Thyroid gland (tissue), 4 donors: ENCODE data around the gene MYO1D. TPM values are rescaled to one million over a fixed set of nuclear protein-coding genes. Genes with fewer than 3 reads are reported as not detected.
A peak's percentile ranks its signal among the peaks of the same experiment; 100 is the strongest.

ENCODE experiments used
- DNase-seq, 2 donors: peaks; one replicate each; pipeline ENCODE4 v3.0.0-alpha.2; 2019
- H3K27ac ChIP-seq, 3 donors: fragments of 200-600 bp; sonication (generic); 1 replicate in 2 of 3; 2 replicates in 1 of 3; pipeline ENCODE4 v1.5.1; 2016 to 2019; ENCODE audit warnings: mild to moderate bottlenecking in 1 of 3, moderate library complexity in 1 of 3
- H3K27me3 ChIP-seq: fragments of 200-600 bp; sonication (generic); one replicate; pipeline ENCODE4 v1.5.1; 2019
- H3K36me3 ChIP-seq, 2 donors: fragments of 200-600 bp; sonication (generic); one replicate each; pipeline ENCODE4 v1.5.1; 2016 to 2019
- H3K4me1 ChIP-seq, 2 donors: fragments of 200-600 bp; sonication (generic); one replicate each; pipeline ENCODE4 v1.5.1; 2017 to 2019
- H3K4me3 ChIP-seq, 3 donors: fragments of 200-600 bp; sonication (generic); replicated peaks in 1 of 3; 1 replicate in 2 of 3; 2 replicates in 1 of 3; pipeline ENCODE4 v1.5.1; 2016; ENCODE audit warnings: mild to moderate bottlenecking in 1 of 3
- H3K9me3 ChIP-seq: fragments of 200-600 bp; sonication (generic); one replicate; pipeline ENCODE4 v1.5.1; 2017
- CTCF ChIP-seq, 6 experiments: fragments of 200-600 bp in 3 of 6; fragments of 450-650 bp in 3 of 6; sonication (generic) in 3 of 6; IDR thresholded peaks; one replicate each; pipeline ENCODE4 v1.5.1; 2016 to 2019; ENCODE audit warnings: antibody characterized with exemption in 6 of 6, mild to moderate bottlenecking in 2 of 6, inconsistent platforms in 1 of 6, moderate library complexity in 1 of 6
- POLR2A ChIP-seq, 2 donors: fragments of 450-650 bp; IDR thresholded peaks; one replicate each; pipeline ENCODE4 v1.6.1; 2017; ENCODE audit warnings: antibody characterized with exemption in 2 of 2, mild to moderate bottlenecking in 2 of 2, moderate library complexity in 1 of 2
- WGBS, 2 donors: methylation state at CpG; one replicate each; pipeline ENCODE4 v1.1.5; 2017; 5-methylcytosine and 5-hydroxymethylcytosine counted together
- intact Hi-C: fragments of 100-400 bp; cut with DNase I; formaldehyde crosslinking; loops from one replicate; pipeline ENCODE4 v1.15.1; 2023
- total RNA-seq, 4 donors: library from RNA; depleted of rRNA; stranded (reverse); fragments of >200 nt; gene quantifications; one replicate each; pipeline ENCODE4 v1.2.3, GENCODE V29; 2016

The MYO1D gene
- total RNA-seq, 4 donors from 2014 or later, result 91.9 to 143 (median 97.8) TPM

DNA sequence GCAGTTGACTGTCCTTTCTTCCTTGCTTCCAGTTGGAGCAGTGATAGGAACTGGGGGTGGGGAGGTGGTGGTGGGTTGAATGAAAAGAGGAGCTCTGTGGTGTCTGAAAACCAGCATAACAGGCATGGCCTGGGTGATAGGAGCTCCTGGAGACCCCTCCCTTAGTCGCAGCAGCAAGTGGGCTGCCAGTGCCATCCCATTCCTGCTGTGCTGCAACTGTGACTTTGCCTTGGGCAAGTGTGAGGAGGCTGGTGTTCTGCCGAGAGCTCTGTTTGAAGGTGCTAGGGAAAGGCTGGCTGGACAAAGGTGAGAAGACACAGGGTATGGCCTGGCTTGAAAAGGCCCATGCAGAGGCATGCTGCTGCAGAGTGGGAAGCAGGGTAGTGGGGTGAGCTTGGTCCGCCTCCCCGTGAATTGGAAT is 392.9 kb downstream of the MYO1D start:
- no peak for DNase-seq
- H3K9me3 ChIP-seq, result no peaks in the 10 kb centered on the region
- H3K4me1 ChIP-seq, result peaks cover 0 to 23% of the 10 kb centered on the region in 2 donors
- H3K27me3 ChIP-seq, result no peaks in the 10 kb centered on the region
- no peak overlapping the region for H3K4me3 ChIP-seq
- TF ChIP-seq CTCF (IDR thresholded peaks at IDR 0.05) (no peak), POLR2A (IDR thresholded peaks at IDR 0.05) (no peak)
- H3K36me3 ChIP-seq, result peaks cover 29 to 31% of the 10 kb centered on the region in 2 donors
- peak overlapping the region in 2 of 3 donors; percentile 33 to 70 for H3K27ac ChIP-seq
- intact Hi-C loops, result no loop called here
- 81 to 90% methylated on average over 4 of the region's 4 CpGs for WGBS, 2 donors

DNA sequence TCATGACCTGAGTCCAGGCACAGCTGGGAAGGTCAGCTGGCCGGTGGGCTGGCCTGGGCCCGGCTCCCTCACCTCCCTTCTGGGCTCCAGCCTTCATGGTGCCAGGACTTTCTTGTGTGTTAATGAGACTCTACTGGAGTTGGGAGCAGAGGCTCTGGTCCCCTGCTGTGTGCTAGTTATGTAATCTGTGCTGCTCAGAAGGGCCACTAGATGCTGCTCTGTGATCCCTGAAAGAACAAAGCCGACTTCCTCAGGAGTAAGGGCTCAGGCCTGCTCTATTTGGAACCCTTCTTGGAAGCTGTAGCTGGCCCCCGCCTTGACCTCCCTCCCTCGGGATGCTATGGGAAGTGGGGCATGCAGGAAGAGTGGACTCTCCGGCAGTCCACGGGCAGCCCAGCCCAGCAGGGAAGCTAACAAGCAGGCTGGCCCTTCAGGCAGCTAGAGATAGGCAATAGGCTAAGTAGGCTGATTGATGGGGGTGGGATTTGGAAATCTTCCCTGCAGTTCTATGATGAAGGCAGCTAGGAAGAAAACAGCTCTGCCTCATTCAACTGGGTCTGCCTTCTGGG is 393.4 kb downstream of the MYO1D start:
- no peaks in the 10 kb centered on the region for H3K27me3 ChIP-seq
- peaks cover 0 to 23% of the 10 kb centered on the region in 2 donors for H3K4me1 ChIP-seq
- peak overlapping the region in 2 of 3 donors; percentile 33 to 70 for H3K27ac ChIP-seq
- H3K4me3 ChIP-seq, result no peak overlapping the region
- no peak for TF ChIP-seq POLR2A (IDR thresholded peaks at IDR 0.05)
- TF ChIP-seq CTCF (IDR thresholded peaks at IDR 0.05), result peak; percentile 41 to 85 (median 66)
- H3K36me3 ChIP-seq, result peaks cover 34 to 36% of the 10 kb centered on the region in 2 donors
- peak; percentile 59 to 65 for DNase-seq
- intact Hi-C loops, result no loop called here
- WGBS, 2 donors, result 8 to 29% methylated on average over 4 to 6 of the region's 7 CpGs
- H3K9me3 ChIP-seq, result no peaks in the 10 kb centered on the region

GRCh38 chr17:32482568-32483320 is 394.2 kb downstream of the MYO1D start:
- no peaks in the 10 kb centered on the region for H3K9me3 ChIP-seq
- peak overlapping the region in 2 of 3 donors; percentile 33 to 70 for H3K27ac ChIP-seq
- WGBS, 2 donors, result 81 to 84% methylated on average over 11 of the region's 11 CpGs
- peaks cover 0 to 23% of the 10 kb centered on the region in 2 donors for H3K4me1 ChIP-seq
- H3K36me3 ChIP-seq, result peaks cover 42 to 44% of the 10 kb centered on the region in 2 donors
- intact Hi-C loops, result no loop called here
- H3K27me3 ChIP-seq, result no peaks in the 10 kb centered on the region
- H3K4me3 ChIP-seq, result no peak overlapping the region
- TF ChIP-seq POLR2A (IDR thresholded peaks at IDR 0.05), result no peak
- TF ChIP-seq CTCF (IDR thresholded peaks at IDR 0.05), result no peak
- DNase-seq, result no peak

GRCh38 chr17:32481193-32481592 is 395.7 kb downstream of the MYO1D start:
- H3K27me3 ChIP-seq, result no peaks in the 10 kb centered on the region
- no peak for DNase-seq
- no peak overlapping the region for H3K4me3 ChIP-seq
- no peaks in the 10 kb centered on the region for H3K9me3 ChIP-seq
- H3K36me3 ChIP-seq, result peaks cover 57 to 58% of the 10 kb centered on the region in 2 donors
- H3K27ac ChIP-seq, result no peak overlapping the region
- no peak for TF ChIP-seq POLR2A (IDR thresholded peaks at IDR 0.05)
- TF ChIP-seq CTCF (IDR thresholded peaks at IDR 0.05), result no peak
- intact Hi-C loops, result no loop called here
- 85 to 91% methylated on average over 8 of the region's 8 CpGs for WGBS, 2 donors
- H3K4me1 ChIP-seq, result peaks cover 0 to 18% of the 10 kb centered on the region in 2 donors

DNA sequence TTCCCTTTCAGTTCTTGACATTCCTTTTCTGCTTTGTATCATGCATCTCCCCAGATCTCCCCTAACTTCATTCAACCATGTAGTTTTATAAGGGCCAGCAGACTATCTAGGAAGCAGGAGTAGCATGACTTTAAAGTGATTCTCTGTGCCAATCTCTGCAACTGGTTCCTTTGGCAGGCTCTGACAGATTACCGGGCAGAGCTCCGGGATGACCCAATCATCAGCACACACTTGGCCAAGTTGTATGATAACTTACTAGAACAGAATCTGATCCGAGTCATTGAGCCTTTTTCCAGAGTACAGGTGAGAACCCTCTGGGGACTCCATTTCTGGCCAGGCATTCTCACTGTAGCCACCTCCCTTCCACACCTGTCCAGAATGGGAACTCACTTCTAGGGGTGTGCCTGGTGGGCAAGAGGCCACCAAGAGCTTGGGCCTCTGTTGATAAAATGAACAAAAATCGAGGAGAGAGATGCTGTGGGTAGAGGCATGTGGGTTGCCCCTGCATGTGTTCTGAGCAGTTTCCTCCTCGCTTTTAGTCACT is 397.8 kb downstream of the MYO1D start:
- Histone ChIP-seq H3K9me3 (no peaks in the 10 kb centered on the region), H3K36me3 (peaks cover 77 to 78% of the 10 kb centered on the region in 2 donors), H3K4me3 (no peak overlapping the region), H3K27ac (no peak overlapping the region), H3K27me3 (no peaks in the 10 kb centered on the region), H3K4me1 (peaks cover 0 to 10% of the 10 kb centered on the region in 2 donors)
- DNase-seq, result no peak
- TF ChIP-seq CTCF (IDR thresholded peaks at IDR 0.05), result no peak
- no peak for TF ChIP-seq POLR2A (IDR thresholded peaks at IDR 0.05)
- intact Hi-C loops, result loop anchor here (10.0 kb wide), 1 partner anchor 266 kb away; no protein-coding TSS in a partner anchor
- 93 to 94% methylated on average over 4 to 5 of the region's 5 CpGs for WGBS, 2 donors
